Left lung (tissue), 10 donors: ENCODE results near the gene ROPN1B. TPM values are rescaled to one million over a fixed set of nuclear protein-coding genes. Genes with fewer than 3 reads are reported as not detected.

Experiments
- ATAC-seq: fragments of 200-7000 bp; cut with Tn5 transposase; one replicate; pipeline ENCODE4 v1.9.1; 2020; ENCODE audit warnings: moderate library complexity
- DNase-seq, 4 donors: peaks; one replicate each; pipeline ENCODE4 v3.0.0-alpha.2; 2013 to 2020
- H3K27ac ChIP-seq, 2 donors: fragments of 200-600 bp; sonication (generic) in 1 of 2; one replicate each; pipeline versions ENCODE4 v1.5.0 to v1.8.0; 2020 to 2021
- H3K27me3 ChIP-seq, 2 donors: fragments of 200-600 bp; sonication (generic) in 1 of 2; one replicate each; pipeline versions ENCODE4 v1.5.0 to v1.8.0; 2020 to 2021
- H3K36me3 ChIP-seq, 2 donors: fragments of 200-600 bp; sonication (generic) in 1 of 2; one replicate each; pipeline versions ENCODE4 v1.5.0 to v1.8.0; 2020 to 2021
- H3K4me1 ChIP-seq, 2 donors: fragments of 200-600 bp; one replicate each; pipeline ENCODE4 v1.8.0; 2021
- H3K4me3 ChIP-seq, 2 donors: fragments of 200-600 bp; sonication (generic) in 1 of 2; one replicate each; pipeline versions ENCODE4 v1.5.0 to v1.8.0; 2020 to 2021; ENCODE audit warnings: mild to moderate bottlenecking in 1 of 2
- H3K9me3 ChIP-seq, 2 donors: fragments of 200-600 bp; sonication (generic) in 1 of 2; one replicate each; pipeline versions ENCODE4 v1.5.0 to v1.8.0; 2020 to 2021
- CTCF ChIP-seq, 2 donors: fragments of 200-600 bp; sonication (generic) in 1 of 2; IDR thresholded peaks; one replicate each; pipeline versions ENCODE4 v1.5.0 to v1.8.0; 2021; ENCODE audit warnings: antibody characterized with exemption in 2 of 2
- intact Hi-C, 2 donors: fragments of 100-400 bp; cut with DNase I; formaldehyde crosslinking; loops; one replicate each; pipeline versions ENCODE4 v1.11.2 to v1.14.2; 2022
- polyA plus RNA-seq, 6 donors: library from polyadenylated mRNA; unstranded; fragments of 120-200 nt; gene quantifications; one replicate each; pipeline ENCODE4 v1.2.1, GENCODE V29; 2013; ENCODE audit not compliant: insufficient read length in 6 of 6
- total RNA-seq, 2 donors: library from RNA; stranded (reverse); fragmentation: NEBNext Ultra II Directional; extraction: Animal tissue kit (Norgen Biotek cat#: 25700); gene quantifications; one replicate each; pipeline ENCODE4 v1.2.1, GENCODE V29; 2021
- donor health status: DM: no; HTN: yes; CAD: no.
- donor health status: DM: no; HTN: no; CAD: no.

ROPN1B gene
- total and polyA plus RNA-seq, 8 donors, result 0.29 to 1.9 (median 0.94) TPM

DNA sequence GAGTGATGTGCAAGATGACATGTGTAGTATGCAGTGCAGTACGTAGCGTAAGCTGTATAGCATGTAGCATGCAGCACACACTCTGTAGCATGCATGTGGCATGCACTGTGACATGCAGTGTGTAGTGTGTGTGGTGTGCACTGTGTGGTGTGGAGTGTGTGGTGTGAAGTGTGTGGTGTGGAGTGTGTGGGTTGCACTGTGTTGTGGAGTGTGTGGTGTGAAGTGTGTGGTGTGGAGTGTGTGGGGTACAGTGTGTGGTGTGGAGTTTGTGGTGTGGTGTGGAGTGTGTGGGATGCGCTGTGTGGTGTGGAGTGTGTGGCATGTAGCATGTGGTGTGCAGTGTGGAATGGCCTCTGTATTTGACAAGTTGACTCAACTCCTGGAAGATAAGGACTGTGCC is 39.2 kb downstream of the ROPN1B start:
- Histone ChIP-seq H3K9me3 (no peaks in the 10 kb centered on the region), H3K27me3 (no peaks in the 10 kb centered on the region), H3K4me1 (no peaks in the 10 kb centered on the region), H3K4me3 (no peak overlapping the region), H3K36me3 (peaks cover 0 to 41% of the 10 kb centered on the region in 2 donors), H3K27ac (no peak overlapping the region)
- ATAC-seq (no peak), DNase-seq (no peak)
- intact Hi-C loops, result no loop called here
- no peak for TF ChIP-seq CTCF (IDR thresholded peaks at IDR 0.05)

DNA sequence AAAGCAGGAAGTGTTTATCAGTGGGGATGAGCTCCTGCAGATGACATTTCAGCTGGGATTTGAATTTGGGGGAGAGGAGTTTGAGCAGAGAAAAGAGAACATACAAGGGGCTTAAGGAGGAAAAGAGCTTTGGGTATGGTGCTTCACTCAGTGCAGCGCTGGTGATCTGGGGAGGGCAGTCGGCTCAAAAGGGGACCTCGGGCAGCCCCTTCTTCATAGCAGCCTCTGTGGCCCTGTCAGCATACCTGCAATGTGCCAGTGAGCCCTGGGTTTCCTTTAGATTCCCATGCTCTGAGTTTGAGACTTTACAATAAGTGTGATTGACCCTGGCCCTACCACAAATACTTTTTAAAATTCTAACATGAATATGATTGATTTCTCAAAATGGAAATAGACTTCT is 40.2 kb downstream of the ROPN1B start:
- peak in 1 of 4 donors; percentile 37 for DNase-seq
- H3K9me3 ChIP-seq, result no peaks in the 10 kb centered on the region
- no peaks in the 10 kb centered on the region for H3K4me1 ChIP-seq
- H3K36me3 ChIP-seq, result peaks cover 0 to 49% of the 10 kb centered on the region in 2 donors
- no peak for ATAC-seq
- intact Hi-C loops, result no loop called here
- H3K27me3 ChIP-seq, result no peaks in the 10 kb centered on the region
- no peak overlapping the region for H3K4me3 ChIP-seq
- H3K27ac ChIP-seq, result no peak overlapping the region
- TF ChIP-seq CTCF (IDR thresholded peaks at IDR 0.05), result no peak

- H3K9me3 ChIP-seq, result no peaks in the 10 kb centered on the region
- no peak for DNase-seq
- H3K27me3 ChIP-seq, result no peaks in the 10 kb centered on the region
- no peaks in the 10 kb centered on the region for H3K4me1 ChIP-seq
- no peak for TF ChIP-seq CTCF (IDR thresholded peaks at IDR 0.05)
- intact Hi-C loops, result no loop called here
- no peak overlapping the region for H3K4me3 ChIP-seq
- H3K36me3 ChIP-seq, result peaks cover 0 to 35% of the 10 kb centered on the region in 2 donors
- no peak overlapping the region for H3K27ac ChIP-seq
- ATAC-seq, result no peak
These were observed 44.8 kb downstream of the ROPN1B start for GRCh38 chr3:126013751-126014156.

DNA sequence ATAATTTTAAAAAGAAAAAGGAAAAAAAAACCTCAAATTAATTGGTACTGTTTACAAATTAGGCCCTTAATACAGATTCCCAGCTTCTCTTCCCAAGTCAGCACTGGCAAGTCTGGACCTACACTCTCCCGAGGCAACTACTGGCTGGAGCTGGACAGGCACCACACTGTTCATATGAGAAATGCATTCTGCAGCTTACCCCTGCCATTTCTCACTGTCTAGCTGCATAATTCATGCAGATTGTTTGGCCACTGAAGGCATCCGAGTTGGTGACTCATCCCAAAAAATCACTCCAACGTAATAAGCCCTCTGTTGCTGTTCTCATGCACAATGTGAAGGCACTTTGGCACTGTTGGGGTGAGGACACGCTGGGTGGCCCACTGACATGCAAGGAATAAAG is 45.3 kb downstream of the ROPN1B start:
- Histone ChIP-seq H3K27me3 (no peaks in the 10 kb centered on the region), H3K4me3 (no peak overlapping the region), H3K4me1 (no peaks in the 10 kb centered on the region), H3K9me3 (no peaks in the 10 kb centered on the region), H3K27ac (no peak overlapping the region), H3K36me3 (peaks cover 0 to 30% of the 10 kb centered on the region in 2 donors)
- no peak for DNase-seq
- intact Hi-C loops, result no loop called here
- ATAC-seq, result peak; percentile 47
- TF ChIP-seq CTCF (IDR thresholded peaks at IDR 0.05), result no peak

DNA sequence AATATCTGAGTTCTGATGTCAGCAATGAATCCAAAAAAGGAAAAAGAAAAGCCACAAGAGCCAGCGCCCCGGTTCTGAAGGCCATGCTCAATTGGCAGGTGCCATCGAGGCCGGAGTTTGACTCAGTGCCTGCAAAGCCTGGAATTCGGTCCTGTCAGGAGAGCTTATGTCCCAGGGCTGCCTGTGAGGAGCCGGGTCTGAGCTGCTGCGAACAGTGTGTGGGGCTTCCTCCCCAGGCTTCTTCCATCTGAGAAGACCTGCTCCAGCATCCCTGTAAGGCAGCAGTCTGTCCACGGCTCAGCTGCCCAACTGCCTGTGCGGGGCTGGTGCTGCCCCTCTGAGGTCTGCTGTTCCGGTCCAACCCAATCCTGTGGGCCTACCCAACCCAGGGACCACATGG is 46.1 kb downstream of the ROPN1B start:
- no peaks in the 10 kb centered on the region for H3K27me3 ChIP-seq
- no peaks in the 10 kb centered on the region for H3K4me1 ChIP-seq
- H3K27ac ChIP-seq, result no peak overlapping the region
- H3K36me3 ChIP-seq, result peaks cover 0 to 27% of the 10 kb centered on the region in 2 donors
- DNase-seq (no peak), ATAC-seq (no peak)
- H3K9me3 ChIP-seq, result no peaks in the 10 kb centered on the region
- intact Hi-C loops, result no loop called here
- no peak for TF ChIP-seq CTCF (IDR thresholded peaks at IDR 0.05)
- no peak overlapping the region for H3K4me3 ChIP-seq
